ENCODE results near the gene SLC15A4.

- no peak for TF ChIP-seq POLR2A (IDR thresholded peaks at IDR 0.05)
- no peak for TF ChIP-seq CTCF (IDR thresholded peaks at IDR 0.05)
Observed at GRCh38 chr12:128807161-128807724, 16.5 kb downstream of the SLC15A4 start.
